Fibroblast of mammary gland (primary cell): ENCODE data around the gene LRRC75B.

Experiments
- DNase-seq: peaks from one replicate; pipeline ENCODE4 v3.0.0-alpha.2; 2010; ENCODE audit warnings: low read depth
- H3K4me3 ChIP-seq: 2 replicates; pipeline ENCODE4 v1.5.1; 2011; ENCODE audit warnings: low read depth, mild to moderate bottlenecking, low read length, moderate library complexity; ENCODE audit not compliant: control insufficient read depth
- CTCF ChIP-seq: conservative IDR thresholded peaks from 2 replicates; pipeline ENCODE4 v1.5.1; 2011; ENCODE audit warnings: low read depth, low read length, inconsistent platforms; ENCODE audit not compliant: control insufficient read depth, insufficient read depth

Gene LRRC75B

GRCh38 chr22:24590596-24591173 is 2.2 kb downstream of the LRRC75B start:
- no peak for DNase-seq
- TF ChIP-seq CTCF, result no peak
- H3K4me3 ChIP-seq, result no peak overlapping the region

- no peak for TF ChIP-seq CTCF
- no peak overlapping the region for H3K4me3 ChIP-seq
- no peak for DNase-seq
Measured at GRCh38 chr22:24589518-24590030, 3.3 kb downstream of the LRRC75B start.

DNA sequence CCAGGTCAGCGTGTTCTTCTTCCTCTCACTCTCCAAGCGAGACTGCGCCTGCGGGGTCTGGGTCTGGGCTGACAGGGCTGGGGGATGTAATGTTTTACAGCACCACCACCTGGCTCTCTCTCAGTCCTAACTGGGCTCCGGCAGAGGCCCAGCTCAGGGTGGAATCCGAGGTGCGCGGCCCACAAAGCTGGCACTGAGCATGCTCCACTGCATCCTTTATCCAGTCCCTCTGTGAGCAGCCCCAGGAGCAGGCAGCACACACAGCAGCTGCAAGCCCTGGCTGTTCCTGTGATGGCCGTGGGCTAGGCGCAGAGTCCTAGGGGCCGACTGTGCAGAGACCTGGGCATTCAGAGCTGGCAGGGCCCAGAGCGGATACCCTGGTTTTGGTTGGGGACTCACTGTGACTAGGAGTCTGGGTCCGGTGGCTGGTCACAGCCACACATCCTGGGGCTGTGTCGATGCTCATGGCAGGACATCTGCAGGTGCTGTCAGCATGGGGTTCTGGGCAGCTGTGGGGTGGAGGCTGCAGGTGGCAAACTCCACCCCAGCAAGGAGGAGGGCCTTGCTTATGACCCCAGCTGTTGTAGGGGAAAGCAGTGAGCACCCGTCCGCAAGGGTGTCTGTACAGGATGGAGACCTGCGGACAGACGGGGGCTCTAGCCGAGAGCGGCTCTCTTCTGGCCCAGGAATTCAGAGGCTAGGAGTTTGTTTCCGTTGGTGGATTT is 4.0 kb downstream of the LRRC75B start:
- no peak overlapping the region for H3K4me3 ChIP-seq
- TF ChIP-seq CTCF, result no peak
- no peak for DNase-seq

- H3K4me3 ChIP-seq, result no peak overlapping the region
- no peak for TF ChIP-seq CTCF
- no peak for DNase-seq
Measured at GRCh38 chr22:24588381-24588756, 4.5 kb downstream of the LRRC75B start.

DNA sequence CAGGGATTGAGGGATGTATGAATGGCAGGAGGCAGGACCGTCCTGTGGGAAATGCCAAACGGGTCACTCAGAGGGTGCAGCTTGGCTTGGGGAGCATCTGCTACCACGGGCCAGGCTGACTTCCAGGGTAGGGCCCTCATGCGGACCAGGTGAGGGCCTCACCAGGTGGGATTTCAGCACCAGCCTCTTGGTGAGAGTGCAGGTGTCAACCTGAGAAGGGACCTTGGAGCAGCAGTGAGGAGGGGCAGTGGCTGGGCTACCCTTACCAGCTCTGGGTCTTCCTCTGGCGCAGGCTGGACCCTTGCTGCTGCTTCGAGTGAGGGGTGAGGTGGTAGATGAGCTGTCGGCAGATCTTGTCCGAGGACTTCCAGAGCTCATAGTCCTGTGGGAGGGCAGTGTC is 4.9 kb downstream of the LRRC75B start:
- no peak overlapping the region for H3K4me3 ChIP-seq
- TF ChIP-seq CTCF, result no peak
- no peak for DNase-seq

GRCh38 chr22:24587251-24587650 is 5.6 kb downstream of the LRRC75B start:
- TF ChIP-seq CTCF, result no peak
- no peak for DNase-seq

More at GRCh38 chr22:24587251-24587650, 5.6 kb downstream of the LRRC75B start:
- H3K4me3 ChIP-seq, result no peak overlapping the region
